Tongue (tissue), 1 donor: ENCODE measurements around the gene DEFB125. TPM values are rescaled to one million over a fixed set of nuclear protein-coding genes. Genes with fewer than 3 reads are reported as not detected.

Experiments
- total RNA-seq: library from RNA; depleted of rRNA; stranded (reverse); fragments of >200 nt; gene quantifications from one replicate; pipeline ENCODE4 v1.2.3, GENCODE V29; 2014

The DEFB125 gene
- total RNA-seq, 1 donor from 2014 or later = not detected

Other genes starting within 250 kb of the DEFB125 start
- gene DEFB126, start 54.9 kb downstream of the DEFB125 start, total RNA-seq = not detected
- gene DEFB127, start 69.8 kb downstream of the DEFB125 start, total RNA-seq = not detected
- gene DEFB128, start 102.0 kb downstream of the DEFB125 start, total RNA-seq = not detected
- not detected for gene DEFB129, start 139.6 kb downstream of the DEFB125 start, total RNA-seq
- not detected for gene DEFB132, start 170.1 kb downstream of the DEFB125 start, total RNA-seq
- 5.5 TPM for gene C20orf96, start 203.1 kb downstream of the DEFB125 start, total RNA-seq
- 37.3 TPM for gene ZCCHC3, start 209.9 kb downstream of the DEFB125 start, total RNA-seq
- gene SOX12, start 237.9 kb downstream of the DEFB125 start, total RNA-seq = 7.1 TPM